ENCODE measurements around the gene SLC32A1. TPM values are rescaled to one million over a fixed set of nuclear protein-coding genes. Genes with fewer than 3 reads are reported as not detected.

SLC32A1 gene
- total RNA-seq, 1 donor from 2014 or later: not detected

DNA sequence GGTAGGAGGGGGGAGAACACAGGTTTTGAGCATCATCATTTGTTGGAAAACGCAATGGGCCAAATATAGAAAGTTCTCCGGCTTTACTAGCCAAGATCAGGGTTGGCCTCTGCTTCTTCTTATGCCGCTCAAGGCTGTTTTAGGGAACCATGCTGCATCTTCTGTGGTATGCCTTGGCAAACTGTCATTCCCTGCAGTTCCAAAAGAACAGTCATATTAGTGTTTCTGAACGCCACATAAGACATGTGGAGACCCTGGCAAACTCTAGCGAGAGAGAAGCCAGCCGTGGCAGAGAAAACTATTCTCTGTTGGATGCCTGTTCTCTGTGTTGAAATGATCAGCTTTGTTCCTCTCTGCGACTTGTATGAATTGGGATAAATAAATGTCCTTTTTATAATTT is 34.8 kb downstream of the SLC32A1 start:
- Mint-ChIP-seq H3K27ac (no peak overlapping the region), H3K27me3 (ENCODE audit: low read depth) (no peaks in the 10 kb centered on the region), H3K4me3 (no peak overlapping the region), H3K9me3 (no peaks in the 10 kb centered on the region), H3K4me1 (no peaks in the 10 kb centered on the region), H3K36me3 (peaks cover 40% of the 10 kb centered on the region)
- TF ChIP-seq, protein P1, sequence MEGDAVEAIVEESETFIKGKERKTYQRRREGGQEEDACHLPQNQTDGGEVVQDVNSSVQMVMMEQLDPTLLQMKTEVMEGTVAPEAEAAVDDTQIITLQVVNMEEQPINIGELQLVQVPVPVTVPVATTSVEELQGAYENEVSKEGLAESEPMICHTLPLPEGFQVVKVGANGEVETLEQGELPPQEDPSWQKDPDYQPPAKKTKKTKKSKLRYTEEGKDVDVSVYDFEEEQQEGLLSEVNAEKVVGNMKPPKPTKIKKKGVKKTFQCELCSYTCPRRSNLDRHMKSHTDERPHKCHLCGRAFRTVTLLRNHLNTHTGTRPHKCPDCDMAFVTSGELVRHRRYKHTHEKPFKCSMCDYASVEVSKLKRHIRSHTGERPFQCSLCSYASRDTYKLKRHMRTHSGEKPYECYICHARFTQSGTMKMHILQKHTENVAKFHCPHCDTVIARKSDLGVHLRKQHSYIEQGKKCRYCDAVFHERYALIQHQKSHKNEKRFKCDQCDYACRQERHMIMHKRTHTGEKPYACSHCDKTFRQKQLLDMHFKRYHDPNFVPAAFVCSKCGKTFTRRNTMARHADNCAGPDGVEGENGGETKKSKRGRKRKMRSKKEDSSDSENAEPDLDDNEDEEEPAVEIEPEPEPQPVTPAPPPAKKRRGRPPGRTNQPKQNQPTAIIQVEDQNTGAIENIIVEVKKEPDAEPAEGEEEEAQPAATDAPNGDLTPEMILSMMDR (IDR thresholded peaks at IDR 0.05; ENCODE audit: unreplicated experiment): no peak
- DNase-seq (ENCODE audit: low spot score in 2 of 2, unreplicated experiment in 2 of 2): no peak

DNA sequence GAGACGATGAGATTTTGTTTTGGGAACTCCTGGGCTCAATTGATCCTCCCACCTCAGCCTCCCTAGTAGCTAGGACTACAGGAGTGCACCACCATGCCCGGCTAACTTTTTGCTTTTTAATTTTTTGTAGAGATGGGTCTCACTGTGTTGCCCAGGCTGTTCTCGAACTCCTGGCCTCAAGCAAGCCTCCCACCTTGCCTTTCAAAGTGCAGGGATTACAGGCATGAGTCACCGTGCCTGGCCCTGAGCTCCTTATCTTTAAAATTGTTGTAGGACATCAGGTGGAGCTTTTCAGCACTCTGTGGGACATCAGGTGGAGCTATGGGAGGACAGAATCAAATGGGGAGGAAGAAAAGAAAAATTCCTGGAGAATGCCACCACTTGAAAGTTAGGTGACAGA is 36.7 kb downstream of the SLC32A1 start:
- TF ChIP-seq, protein P1 (IDR thresholded peaks at IDR 0.05; ENCODE audit: unreplicated experiment): no peak
- H3K9me3 Mint-ChIP-seq: no peaks in the 10 kb centered on the region
- H3K27ac Mint-ChIP-seq: no peak overlapping the region
- no peak for DNase-seq (ENCODE audit: low spot score in 2 of 2, unreplicated experiment in 2 of 2)
- no peaks in the 10 kb centered on the region for H3K4me1 Mint-ChIP-seq
- no peaks in the 10 kb centered on the region for H3K27me3 Mint-ChIP-seq (ENCODE audit: low read depth)
- H3K36me3 Mint-ChIP-seq: peaks cover 37% of the 10 kb centered on the region
- H3K4me3 Mint-ChIP-seq: no peak overlapping the region

DNA sequence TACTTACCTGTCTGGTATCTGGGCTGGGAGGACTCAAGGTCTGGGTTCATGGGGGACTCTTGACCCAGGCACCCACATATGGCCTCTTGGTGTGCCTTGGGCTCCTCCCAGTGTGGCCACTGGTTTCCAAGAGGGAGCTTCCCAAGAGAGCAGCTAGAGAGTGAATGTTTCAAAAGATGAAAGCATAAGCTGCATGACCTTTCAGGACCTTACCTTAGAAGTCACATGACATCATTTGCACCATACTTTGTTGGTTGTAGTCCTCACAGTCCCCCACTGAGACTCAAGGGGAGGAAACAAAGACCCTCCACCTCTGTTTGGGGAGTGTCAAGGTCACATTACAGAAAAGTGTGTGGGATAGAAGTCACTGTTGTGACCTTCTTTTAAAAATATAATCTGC is 37.9 kb downstream of the SLC32A1 start:
- peaks cover 34% of the 10 kb centered on the region for H3K36me3 Mint-ChIP-seq
- TF ChIP-seq, protein P1 (IDR thresholded peaks at IDR 0.05; ENCODE audit: unreplicated experiment): no peak
- H3K4me1 Mint-ChIP-seq: no peaks in the 10 kb centered on the region
- H3K27me3 Mint-ChIP-seq (ENCODE audit: low read depth): no peaks in the 10 kb centered on the region
- H3K27ac Mint-ChIP-seq: no peak overlapping the region
- DNase-seq (ENCODE audit: low spot score in 2 of 2, unreplicated experiment in 2 of 2): no peak
- H3K4me3 Mint-ChIP-seq: no peak overlapping the region
- H3K9me3 Mint-ChIP-seq: no peaks in the 10 kb centered on the region

DNA sequence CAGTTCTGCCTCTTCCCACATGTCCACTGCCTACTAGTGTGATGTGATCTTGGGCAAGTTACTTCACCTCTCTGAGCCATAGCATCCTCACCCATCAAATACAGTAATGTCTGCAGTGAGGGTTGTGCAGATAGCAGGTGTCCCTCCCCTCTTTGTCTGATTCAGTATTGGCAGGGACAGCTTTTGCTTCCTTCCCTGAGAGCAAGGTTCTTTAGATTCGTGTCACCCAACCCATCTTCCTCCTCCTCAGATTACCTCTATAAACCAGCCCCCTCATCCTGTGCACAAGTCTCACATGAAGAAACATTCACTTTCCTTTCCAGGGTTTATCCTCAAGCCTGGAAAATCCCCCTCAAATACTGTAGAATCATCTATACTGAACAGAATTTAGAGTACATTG is 39.3 kb downstream of the SLC32A1 start:
- TF ChIP-seq, protein P1 (IDR thresholded peaks at IDR 0.05; ENCODE audit: unreplicated experiment): no peak
- H3K4me1 Mint-ChIP-seq: no peaks in the 10 kb centered on the region
- no peak for DNase-seq (ENCODE audit: low spot score in 2 of 2, unreplicated experiment in 2 of 2)
- no peak overlapping the region for H3K27ac Mint-ChIP-seq
- H3K9me3 Mint-ChIP-seq: no peaks in the 10 kb centered on the region
- H3K27me3 Mint-ChIP-seq (ENCODE audit: low read depth): no peaks in the 10 kb centered on the region
- H3K36me3 Mint-ChIP-seq: peaks cover 38% of the 10 kb centered on the region
- H3K4me3 Mint-ChIP-seq: no peak overlapping the region

DNA sequence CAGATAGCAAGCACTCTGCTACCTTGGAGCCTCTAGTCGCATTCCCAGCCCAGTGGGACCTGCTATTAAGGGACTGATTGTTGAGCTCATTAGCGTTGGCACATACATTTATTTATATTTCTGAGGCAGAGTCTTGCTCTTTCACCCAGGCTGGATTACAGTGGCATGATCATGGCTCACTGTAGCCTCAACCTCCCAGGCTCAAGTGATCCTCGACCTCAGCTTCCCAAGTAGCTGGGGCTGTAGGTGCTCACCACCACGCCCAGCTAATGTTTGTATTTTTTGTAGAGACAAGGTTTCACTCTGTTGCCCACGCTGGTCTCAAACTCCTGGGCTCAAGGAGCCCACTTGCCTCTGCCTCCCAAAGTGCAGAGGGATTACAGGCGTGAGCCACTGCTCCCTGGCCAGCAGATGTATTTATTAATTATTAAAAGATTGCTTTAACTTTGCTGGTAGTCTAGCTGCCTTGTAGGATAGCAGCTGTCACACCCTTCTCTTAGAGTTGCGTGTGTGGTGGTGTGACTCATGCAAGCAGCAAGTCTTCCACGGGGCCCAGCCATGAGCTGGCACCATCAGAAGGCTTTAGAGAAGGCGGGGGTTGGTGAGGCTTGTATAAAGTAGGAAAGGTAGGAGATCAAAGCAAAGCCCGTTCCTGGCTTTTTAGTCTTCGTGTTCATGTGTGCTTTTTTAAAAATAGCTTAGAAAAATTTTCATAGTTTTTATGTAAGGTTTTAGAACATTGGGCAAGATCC is 40.5 kb downstream of the SLC32A1 start:
- no peak for DNase-seq (ENCODE audit: low spot score in 2 of 2, unreplicated experiment in 2 of 2)
- peaks cover 40% of the 10 kb centered on the region for H3K36me3 Mint-ChIP-seq
- no peak overlapping the region for H3K27ac Mint-ChIP-seq
- H3K4me1 Mint-ChIP-seq: no peaks in the 10 kb centered on the region
- H3K4me3 Mint-ChIP-seq: no peak overlapping the region
- TF ChIP-seq, protein P1 (IDR thresholded peaks at IDR 0.05; ENCODE audit: unreplicated experiment): no peak
- H3K9me3 Mint-ChIP-seq: no peaks in the 10 kb centered on the region
- no peaks in the 10 kb centered on the region for H3K27me3 Mint-ChIP-seq (ENCODE audit: low read depth)
